ENCODE results near the gene MFAP5.
A peak's percentile ranks its signal among the peaks of the same experiment; 100 is the strongest.
"Not testable (repeated sequence)": the region's sequence is repeated elsewhere in the genome, so short reads cannot be mapped to it uniquely, and the experiment has no call there.

MFAP5 gene

DNA sequence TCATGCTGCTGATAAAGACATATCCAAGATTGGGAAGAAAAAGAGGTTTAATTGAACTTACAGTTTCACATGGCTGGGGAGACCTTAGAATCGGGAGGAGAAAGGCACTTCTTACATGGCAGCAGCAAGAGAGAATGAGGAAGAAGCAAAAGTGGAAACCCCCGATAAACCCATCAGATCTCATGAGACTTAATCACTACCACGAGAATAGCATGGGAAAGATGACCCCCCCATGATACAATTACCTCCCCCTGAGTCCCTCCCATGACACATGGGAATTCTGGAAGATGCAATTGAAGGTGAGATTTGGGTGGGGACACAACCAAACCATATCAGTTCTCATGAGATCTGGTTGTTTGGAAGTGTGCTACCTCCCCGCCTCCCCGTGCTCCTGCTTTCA lies 9.8 kb upstream of the MFAP5 start:
- no peak for DNase-seq

DNA sequence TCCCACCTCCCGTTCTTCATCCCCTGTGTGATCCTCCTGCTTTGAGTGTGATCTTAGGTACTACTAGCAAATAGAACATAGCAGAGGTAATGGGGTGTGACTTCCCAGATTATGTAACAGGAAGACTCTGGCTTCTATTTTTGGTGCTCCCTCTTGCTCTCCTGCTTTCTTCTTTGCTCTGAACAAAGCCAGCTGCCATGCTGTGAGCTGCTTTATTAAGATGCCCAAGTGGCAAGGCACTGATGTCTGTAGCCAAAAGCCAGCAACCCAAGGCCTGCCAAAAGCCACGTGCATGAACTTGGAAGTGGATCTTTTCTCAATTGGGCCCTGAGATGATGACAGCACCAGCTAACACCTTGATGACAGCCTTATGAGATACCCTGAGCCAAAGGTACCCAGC lies 5.8 kb upstream of the MFAP5 start:
- no peak for DNase-seq

DNA sequence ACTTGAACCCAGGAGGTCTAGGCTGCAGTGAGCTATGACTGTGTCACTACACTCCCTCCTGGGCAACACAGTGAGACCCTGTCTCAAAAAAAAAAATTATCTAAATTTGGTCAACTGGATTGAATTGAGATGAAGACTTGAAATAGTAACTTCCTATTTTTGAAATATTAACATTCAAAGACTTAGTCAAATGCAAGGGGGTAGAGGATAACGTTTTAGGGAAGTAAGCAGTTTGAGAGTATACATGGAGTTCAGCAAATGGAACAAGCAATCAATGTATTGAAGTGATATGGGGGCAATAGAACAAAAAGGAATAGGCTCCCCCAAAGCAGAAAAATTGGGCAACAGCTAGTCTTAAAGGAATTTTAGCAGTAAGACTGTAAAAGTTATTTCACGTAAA lies 4.6 kb upstream of the MFAP5 start:
- DNase-seq, result no peak

DNA sequence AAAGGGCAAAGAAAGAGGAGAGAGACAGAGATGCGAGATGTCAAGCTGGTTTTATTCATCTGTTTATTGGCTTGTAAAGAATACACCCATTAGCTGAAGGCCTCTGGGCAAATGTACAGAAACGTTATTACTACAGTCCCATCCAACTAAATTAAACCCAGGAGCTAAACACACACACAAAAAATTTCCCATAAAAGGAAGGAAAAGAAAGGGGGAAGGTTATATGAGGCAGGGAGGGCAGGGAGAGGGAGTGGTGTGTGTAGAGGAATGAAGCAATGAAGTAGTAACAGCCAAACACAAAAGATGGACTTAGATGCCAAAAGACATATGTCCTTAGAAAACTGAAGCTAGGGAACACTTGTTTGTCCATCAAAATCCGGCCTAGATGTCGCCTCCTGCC lies 3.1 kb upstream of the MFAP5 start:
- no peak for DNase-seq

DNA sequence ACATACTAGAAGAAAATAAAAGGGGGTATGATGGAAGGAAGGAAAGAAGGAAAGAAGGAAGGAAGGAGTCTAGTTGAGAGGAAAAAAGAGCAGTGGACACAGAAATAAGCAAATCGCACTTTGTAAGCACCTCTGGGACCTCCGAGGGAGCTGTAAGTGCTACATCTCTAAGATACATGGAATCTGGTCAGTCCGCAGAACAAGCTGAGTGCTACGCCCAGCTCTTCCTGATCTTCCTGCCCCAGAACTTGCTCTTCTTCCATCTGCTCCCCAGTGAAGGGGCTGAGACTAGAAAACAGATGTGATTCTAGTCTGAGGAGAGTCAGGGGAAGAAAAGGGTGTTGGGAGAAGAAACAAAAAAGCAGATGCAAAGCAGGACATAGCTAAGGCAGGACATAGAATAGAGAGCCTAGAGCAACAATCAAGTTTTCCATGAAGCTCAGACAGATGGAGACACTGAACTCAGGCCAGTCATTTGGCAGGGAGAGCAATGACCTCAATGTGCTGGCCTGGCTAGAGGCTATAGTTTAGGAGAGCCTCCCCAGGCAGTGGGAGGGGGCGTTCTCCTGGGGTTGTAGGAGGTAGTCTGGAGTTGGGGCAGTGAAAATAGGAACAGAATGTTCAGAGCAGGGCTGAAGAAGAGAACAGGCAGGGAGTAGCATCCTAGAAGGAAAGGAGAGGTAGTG lies 1.7 kb upstream of the MFAP5 start:
- no peak for DNase-seq

DNA sequence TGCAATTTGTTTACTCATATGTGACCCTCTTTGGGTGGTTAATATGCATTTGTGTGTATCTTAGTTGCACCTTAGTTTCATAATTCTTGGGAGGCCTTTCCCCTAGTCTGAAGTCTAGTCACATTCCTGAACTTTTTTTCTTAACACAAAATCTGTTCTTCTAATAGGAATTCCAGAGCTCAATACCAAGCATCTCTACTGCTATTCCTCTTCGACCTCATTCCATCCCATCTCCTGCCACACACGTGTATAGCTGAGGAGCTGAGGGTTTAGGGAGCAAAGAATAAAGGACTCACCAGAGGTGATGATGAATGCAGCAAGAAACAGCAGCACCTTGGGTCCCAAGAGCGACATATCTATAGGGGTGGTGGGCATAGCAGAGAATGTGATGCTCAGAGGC lies 875 bp downstream of the MFAP5 start:
- no peak for DNase-seq

DNA sequence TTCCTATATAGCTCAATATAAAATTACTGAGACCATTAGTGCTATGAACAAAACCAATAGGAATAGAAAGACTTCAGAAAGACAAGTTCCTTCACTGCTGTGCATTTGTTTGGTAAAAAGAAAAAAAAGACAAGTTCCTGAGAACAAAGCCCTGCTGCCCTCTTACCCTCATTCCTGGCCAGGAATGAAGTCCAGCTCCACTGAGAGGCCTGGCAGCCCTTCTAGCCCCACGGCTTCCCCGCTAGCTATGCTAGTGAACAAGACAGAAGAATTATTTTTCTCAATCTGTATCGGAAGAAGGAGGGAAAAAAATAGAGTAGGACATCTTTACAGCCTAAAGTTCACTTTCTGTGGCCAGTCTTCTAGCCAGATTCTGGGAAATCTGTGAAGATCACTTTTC lies 1.6 kb downstream of the MFAP5 start:
- DNase-seq, result no peak

DNA sequence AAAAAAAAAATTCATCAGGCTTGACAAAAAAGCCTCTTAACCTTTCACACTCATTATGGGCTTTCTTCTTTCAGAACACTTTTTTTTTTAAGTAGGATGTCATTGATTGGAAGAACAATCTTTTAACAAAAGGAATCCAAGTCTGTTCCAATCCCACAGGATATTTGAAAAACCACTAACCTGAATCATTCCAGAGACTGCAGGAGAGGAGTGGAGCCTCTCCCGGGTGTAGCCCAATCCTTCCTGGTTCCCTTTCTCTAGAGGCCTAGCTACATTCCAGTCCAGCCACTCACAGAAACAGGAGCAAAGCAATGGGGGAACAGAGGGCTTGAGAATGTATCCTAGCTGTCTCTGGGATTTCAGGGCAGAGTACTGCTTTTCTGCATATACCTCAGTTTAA lies 4.3 kb downstream of the MFAP5 start:
- no peak for DNase-seq

DNA sequence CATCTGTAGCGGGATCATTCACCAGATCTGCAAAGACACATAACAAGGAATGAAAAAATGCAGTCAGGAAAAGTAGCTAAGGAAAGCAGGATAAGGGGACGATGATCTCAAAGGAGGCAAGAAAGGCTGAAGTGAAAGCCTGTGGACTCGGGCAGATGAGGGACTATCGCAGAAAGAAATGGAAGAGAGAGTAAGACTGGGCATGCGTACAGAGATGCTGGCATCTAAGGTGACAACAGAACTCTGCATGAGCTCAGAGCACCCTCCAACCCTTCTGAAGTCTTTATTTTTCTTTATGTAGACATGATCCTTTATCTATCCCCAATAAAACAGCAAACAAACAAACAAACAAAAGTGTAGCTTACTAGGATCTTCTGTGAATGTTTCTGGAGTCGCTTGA lies 7.2 kb downstream of the MFAP5 start:
- no peak for DNase-seq

DNA sequence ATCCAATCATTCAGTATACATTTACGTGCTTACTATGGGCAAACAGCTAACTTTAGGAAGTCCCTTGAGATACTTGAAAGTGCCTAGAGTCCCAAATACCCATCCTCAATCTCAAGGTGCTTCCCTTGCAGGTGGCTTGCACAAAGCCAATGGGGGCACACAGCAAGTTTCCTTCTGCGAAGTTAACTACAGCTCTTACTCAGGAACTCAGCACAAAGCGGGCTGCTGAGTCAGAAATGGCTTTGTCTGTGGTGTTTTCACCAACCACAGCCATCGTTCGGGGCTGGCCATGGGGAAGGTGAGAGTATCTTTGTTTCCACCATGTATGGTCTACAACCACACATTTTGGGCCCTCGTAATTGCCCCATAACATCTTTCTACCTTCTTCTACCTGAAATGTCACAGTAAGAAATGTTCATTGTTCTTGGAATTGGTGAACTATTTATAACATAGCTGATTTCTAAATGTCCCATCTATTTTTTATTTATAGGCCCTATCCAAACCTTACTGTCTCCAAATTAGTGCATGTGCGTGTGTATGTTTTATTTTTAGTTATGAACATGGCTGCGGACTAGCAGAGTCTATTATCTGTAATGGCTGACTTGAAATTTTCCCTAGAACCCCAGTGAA lies 13.9 kb downstream of the MFAP5 start:
- DNase-seq, result peak; percentile 18

DNA sequence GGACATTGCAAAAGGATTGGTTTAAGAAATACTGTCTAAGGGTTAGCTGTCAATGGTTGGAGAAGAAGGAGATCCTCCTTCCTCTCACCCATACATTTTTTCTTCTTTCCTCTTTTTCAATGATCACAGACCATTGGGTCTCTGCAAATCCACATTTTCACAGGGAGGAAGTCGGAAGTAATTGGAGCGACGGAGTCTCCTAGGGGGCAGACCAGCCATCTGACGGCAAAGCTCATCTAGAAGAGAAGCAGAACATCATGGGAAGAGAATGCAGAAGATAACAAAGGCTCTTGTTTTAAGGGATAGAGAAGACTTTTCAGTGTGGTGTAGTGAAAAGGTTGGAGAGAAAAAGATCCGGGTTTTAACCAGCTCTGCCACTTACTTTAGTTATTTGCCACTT lies 14.7 kb downstream of the MFAP5 start:
- no peak for DNase-seq

DNA sequence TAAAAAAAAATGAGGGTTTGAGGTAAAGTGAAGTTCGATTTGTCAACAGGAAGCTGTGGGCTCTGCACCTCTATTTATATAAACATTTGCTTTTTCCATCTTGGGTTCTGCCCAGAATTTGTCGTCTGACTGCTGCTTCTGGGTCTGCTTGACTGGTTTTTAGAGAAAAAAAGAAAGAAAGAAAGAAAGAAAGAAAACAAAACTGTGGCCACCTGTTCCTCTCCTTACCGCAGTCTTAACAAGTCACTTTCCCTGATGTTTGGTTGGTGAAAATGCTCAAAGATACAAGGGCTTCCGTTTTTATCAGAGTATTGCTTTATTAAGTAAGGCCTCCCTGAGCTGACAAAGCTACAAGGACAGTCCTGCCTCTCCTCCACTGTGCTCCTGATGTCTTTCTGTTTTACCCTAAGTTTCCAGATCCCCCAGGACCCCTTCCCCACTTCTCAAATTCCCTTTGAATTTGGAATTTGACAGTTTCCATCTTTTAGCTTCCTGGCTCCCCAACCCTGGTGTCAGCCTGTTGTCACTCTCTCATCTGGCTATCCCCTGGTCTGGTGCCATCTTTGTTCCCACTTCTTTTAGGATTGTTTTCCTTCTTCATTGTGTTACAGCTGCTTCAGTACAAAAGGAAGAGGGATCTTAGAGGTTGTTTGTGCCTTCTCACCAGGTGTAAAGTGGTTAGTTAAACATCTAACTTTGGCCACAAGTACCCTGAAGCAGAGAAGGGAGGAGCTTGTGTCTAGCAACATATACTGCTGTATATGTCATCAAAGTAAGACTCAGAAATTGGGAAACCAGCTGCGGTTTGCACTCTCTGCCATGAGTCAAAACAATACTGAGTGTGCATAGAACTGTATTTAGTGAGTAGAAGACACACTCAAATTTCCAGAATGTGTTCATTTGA lies 18.0 kb downstream of the MFAP5 start:
- peak; percentile 71 for DNase-seq

DNA sequence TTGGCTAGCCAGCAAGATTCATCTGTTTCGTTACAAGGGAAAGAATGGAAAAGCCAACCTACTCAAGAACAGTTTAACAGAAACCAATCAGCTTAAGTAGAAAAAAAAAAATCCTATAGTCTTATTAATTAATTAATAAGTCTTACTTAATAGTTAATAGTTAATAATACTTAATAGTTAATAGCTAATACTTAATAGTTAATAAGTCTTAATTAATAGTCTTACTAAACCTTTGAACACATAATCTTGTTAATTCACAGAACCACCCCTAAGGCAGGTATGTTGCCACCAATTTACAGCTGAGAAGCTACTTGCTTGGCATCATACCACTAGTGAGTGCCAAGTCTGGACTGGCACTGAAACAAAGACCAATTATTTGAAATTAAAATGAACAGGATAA lies 19.9 kb downstream of the MFAP5 start:
- DNase-seq, result no peak

DNA sequence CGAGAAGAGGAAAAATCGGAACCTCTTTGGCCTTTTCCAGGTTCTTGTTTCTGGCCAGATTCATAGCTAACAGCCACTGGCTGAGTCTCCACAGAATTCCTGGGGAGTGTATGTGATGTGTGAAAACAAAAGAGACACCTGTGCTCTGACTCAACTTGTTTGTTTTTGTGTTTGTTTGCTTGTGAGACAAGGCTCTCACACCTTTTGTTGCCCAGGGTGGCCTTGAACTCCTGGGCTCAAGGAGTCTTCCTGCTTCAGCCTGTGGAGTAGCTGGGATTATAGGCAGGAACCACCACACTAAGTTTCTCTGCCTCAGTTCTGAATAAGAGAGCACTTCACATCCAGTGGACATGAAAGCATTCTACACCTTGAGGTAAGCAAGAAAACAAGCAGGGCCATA lies 22.7 kb downstream of the MFAP5 start:
- DNase-seq, result no peak

DNA sequence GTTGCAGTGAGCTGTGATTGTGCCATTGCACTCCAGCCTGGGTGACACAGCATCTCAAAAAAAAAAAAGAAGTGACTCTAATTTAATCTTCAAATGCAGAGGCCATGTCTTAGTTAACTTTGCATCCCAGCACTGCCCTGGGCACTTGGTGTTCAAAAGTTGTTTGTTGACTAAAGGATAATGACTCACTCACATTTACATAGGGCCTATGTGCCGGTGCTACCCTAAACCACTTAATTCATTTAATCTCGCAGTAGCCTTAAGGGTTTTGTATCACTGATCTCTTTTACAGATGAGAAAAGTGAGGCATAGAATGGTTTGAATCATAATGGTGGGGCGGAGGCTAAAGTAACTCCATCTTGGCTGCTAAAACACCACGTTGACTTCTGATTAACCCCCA lies 23.7 kb downstream of the MFAP5 start:
- DNase-seq, result no peak

DNA sequence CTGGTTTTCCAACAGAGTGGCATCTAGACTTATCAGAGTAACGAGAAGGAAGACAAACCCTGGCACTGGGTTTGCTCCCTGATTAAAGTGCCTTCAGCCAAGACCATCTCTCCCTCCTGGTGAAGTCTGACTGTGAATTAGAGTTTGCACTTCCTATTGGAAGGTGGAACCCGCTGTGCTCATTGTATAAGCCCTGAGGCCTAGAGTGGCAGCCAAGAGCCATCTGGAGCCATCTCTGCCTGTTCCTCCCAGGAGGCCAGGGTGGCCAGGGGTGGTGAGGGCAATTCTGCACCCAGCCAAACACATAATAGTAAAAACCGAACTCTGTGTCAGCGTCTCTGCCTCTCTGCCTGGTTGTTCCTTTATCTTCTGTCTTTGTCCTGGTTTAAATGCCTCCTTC lies 25.0 kb downstream of the MFAP5 start:
- DNase-seq, result no peak

DNA sequence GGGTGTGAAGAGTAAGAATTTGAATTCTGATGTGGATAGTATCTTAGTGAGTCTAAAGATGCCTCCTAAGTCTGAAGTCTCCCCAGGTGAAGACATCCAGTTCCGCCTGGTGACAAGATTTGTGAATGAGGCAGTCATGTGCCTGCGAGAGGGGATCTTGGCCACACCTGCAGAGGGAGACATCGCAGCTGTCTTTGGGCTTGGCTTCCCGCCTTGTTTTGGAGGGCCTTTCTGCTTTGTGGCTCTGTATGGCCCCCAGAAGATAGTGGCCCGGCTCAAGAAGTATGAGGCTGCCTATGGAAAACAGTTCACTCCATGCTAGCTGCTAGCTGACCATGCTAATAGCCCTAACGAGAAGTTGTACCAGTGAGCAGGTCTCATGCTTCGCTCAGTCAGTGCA lies 25.4 kb downstream of the MFAP5 start:
- no peak for DNase-seq

DNA sequence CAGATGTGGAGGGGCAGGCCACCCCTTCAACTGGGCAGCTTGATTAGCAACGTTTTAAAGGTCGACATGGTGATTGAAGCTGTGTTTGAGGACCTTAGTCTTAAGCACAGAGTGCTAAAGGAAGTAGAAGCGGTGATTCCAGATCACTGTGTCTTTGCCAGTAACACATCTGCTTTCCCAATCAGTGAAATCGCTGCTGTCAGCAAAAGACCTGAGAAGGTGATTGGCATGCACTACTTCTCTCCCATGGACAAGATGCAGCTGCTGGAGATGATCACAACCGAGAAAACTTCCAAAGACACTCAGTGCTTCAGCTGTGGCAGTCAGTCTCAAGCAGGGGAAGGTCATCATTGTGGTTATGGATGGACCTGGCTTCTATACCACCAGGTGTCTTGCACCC lies 26.0 kb downstream of the MFAP5 start:
- no peak for DNase-seq

DNA sequence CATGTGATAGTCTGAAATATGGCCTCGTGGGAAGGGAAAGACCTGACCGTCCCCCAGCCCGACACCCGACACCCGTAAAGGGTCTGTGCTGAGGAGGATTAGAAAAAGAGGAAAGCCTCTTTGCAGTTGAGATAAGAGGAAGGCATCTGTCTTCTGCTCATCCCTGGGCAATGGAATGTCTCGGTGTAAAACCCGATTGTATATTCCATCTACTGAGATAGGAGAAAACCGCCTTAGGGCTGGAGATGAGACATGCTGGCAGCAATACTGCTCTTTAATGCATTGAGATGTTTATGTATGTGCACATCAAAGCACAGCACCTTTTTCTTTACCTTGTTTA lies 26.6 kb downstream of the MFAP5 start:
- not testable (repeated sequence) for DNase-seq

DNA sequence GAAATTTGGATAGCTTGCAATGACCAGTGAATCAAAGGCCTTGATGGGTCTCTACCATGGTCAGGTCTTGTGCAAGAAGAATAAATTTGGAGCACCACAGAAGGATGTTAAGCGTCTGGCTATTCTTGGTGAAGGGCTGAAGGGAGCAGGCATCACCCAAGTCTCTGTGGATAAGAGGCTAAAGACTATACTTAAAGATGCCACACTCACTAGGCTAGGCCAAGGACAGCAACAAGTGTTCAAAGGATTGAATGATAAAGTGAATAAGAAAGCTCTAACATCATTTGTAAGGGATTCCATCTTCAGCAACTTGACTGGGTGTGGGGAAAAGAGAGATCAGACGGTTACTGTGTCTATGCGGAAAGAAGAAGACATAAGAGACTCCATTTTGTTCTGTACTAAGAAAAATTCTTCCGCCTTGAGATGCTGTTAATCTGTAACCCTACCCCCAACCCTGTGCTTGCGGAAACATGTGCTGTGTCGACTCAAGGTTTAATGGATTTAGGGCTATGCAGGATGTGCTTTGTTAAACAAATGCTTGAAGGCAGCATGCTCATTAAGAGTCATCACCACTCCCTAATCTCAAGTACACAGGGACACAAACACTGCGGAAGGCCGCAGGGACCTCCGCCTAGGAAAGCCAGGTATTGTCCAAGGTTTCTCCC lies 27.2 kb downstream of the MFAP5 start:
- not testable (repeated sequence) for DNase-seq

DNA sequence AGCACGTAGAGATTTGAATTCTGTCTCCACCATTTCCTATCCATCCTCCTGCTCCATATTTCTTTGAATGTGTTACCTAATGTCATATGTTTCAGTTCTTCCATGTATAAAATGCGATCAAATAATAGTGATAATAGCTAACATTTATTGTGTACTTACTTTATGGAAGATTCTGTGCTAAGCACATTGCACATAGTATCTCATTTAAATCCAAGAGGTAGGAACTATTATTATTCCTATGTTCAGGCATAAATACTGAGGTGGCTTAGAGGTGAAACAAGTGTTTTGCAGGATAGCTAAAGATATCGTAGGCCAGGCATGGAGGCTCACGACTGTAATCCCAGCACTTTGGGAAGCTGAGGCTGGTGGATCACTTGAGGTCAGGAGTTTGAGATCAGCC lies 32.5 kb downstream of the MFAP5 start:
- DNase-seq, result no peak

DNA sequence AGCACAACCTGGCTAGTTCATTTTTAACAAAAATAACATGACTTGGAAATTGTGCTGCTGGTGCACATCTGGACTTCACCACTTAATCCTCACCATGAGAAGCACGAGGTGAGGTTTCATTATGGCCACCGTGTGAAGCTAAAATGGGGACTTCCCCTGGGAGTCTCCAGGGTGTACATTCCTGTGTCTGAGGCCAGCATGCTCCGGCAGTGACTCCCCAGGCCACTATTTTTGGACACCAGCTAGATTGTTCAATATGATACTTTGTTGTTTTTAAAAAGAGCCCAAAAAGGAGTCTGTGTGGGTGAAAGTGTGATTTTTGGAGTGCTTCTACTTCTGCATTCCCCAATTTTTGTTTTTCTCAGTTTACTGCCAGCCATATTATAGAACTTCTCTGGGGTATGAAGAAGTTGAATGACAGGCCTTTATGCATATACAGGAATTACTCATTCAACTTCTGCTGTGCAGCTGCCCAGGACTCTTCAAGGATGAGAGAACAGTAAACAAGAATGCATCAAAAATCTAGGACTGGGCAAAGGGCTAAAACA lies 33.1 kb downstream of the MFAP5 start:
- DNase-seq, result no peak

DNA sequence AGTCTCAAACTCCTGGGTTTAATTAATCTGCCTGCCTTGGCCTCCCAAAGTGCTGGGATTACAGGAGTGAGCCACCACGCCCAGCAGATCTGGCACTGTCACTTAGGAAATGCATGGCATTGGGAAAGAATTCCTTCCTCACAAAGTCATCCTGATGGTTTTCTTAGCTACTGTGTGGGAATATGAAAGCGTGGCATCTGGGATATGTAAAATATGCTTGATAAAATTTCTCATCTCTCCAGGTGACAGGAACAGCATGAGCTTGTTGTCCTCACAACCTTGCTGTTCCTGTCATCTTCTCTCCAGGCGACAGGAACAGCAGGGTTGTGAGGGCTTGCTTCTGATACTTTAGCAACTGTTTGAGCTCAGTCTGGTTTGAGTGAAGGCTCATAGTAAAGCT lies 33.9 kb downstream of the MFAP5 start:
- DNase-seq, result no peak

Measured in CD4-positive, alpha-beta T cell treated with Interleukin-17A for 1 hour (primary cell).